K562 (cell line): ENCODE results near the gene GSK3B. TPM values are rescaled to one million over a fixed set of nuclear protein-coding genes. Genes with fewer than 3 reads are reported as not detected.

Experiments
- ATAC-seq: fragments of 200-7000 bp; cut with Tn5 transposase; 3 replicates; pipeline ENCODE4 v1.9.1; 2020; ENCODE audit warnings: moderate library complexity
- BruUV-seq: library from RNA; stranded (reverse); fragments of 400-500 nt; replicated peaks from 2 replicates; lab custom pipeline; 2021; lab: Mats Ljungman, UMichigan
- CTCF ChIA-PET: fragments of 300-600 bp; formaldehyde crosslinking; extraction: SDS; loops from one replicate; lab custom pipeline; 2021; ENCODE audit warnings: low intra/inter-chr PET ratio; lab: Yijun Ruan, JAX
- POLR2A ChIA-PET: fragments of 300-600, 350-650 bp; sonication (Branson Sonifier 250); formaldehyde crosslinking; extraction: SDS; loops from one replicate; lab custom pipeline; 2021; ENCODE audit warnings: antibody characterized with exemption, inconsistent platforms; lab: Yijun Ruan, JAX
- DNase-seq, 4 experiments: peaks; one replicate each; pipeline versions ENCODE4 v3.0.0 to v3.0.0-alpha.2; 2011 to 2018; ENCODE audit warnings: low spot score in 3 of 4, mixed read lengths in 3 of 4; ENCODE audit errors: extremely low read depth in 1 of 4
- FAIRE-seq: peaks from 2 replicates; lab custom pipeline; 2011; peaks lifted over from hg19 to GRCh38; lab: Jason Lieb, UNC
- H2AFZ ChIP-seq: 2 replicates; pipeline ENCODE4 v1.6.0; 2011; ENCODE audit warnings: low read depth, low read length, control low read depth, inconsistent platforms
- H3K27ac ChIP-seq: fragments of 200-600 bp; 3 replicates; pipeline ENCODE4 v1.8.0; 2011; ENCODE audit warnings: low read depth, mild to moderate bottlenecking, control low read depth, inconsistent platforms, low read length, moderate library complexity, mixed read lengths; ENCODE audit errors: extremely low read depth
- H3K27me3 ChIP-seq, 2 experiments: fragments of 300-600 bp in 1 of 2; 2 replicates in 1 of 2; 3 replicates in 1 of 2; pipeline versions ENCODE4 v1.6.0 to v1.8.0; 2011; ENCODE audit warnings: inconsistent platforms in 2 of 2, low read length in 2 of 2, mild to moderate bottlenecking in 1 of 2, mixed read lengths in 1 of 2, moderate library complexity in 1 of 2; ENCODE audit not compliant: control insufficient read depth in 2 of 2, insufficient read depth in 2 of 2
- H3K36me3 ChIP-seq: fragments of 300-600 bp; 3 replicates; pipeline ENCODE4 v1.8.0; 2011; ENCODE audit warnings: mild to moderate bottlenecking, low read length, inconsistent platforms; ENCODE audit not compliant: control insufficient read depth, insufficient read depth
- H3K4me1 ChIP-seq, 2 experiments: fragments of 200-600 bp in 1 of 2; replicated peaks in 1 of 2; 2 replicates in 1 of 2; 3 replicates in 1 of 2; pipeline versions ENCODE4 v1.5.1 to v1.8.0; 2011; ENCODE audit warnings: inconsistent platforms in 2 of 2, low read length in 2 of 2, mild to moderate bottlenecking in 1 of 2, mixed read lengths in 1 of 2, moderate library complexity in 1 of 2; ENCODE audit not compliant: control insufficient read depth in 2 of 2, insufficient read depth in 2 of 2
- H3K4me2 ChIP-seq: 2 replicates; pipeline ENCODE4 v1.6.1; 2011; ENCODE audit warnings: low read length, control low read depth, inconsistent platforms, mixed read lengths; ENCODE audit not compliant: insufficient read depth
- H3K4me3 ChIP-seq: fragments of 200-600 bp; sonication (generic), shearing (Covaris generic); 2 replicates; pipeline ENCODE4 v1.5.1; 2016; ENCODE audit warnings: control low read depth, inconsistent platforms
- H3K79me2 ChIP-seq: fragments of 200-600 bp; 3 replicates; pipeline ENCODE4 v1.8.0; 2011; ENCODE audit warnings: low read length, inconsistent platforms; ENCODE audit not compliant: control insufficient read depth, insufficient read depth
- H3K9ac ChIP-seq, 2 experiments: 2 replicates each; pipeline versions ENCODE4 v1.6.0 to v1.6.1; 2011; ENCODE audit warnings: low read depth in 2 of 2, low read length in 2 of 2, control low read depth in 1 of 2, inconsistent platforms in 1 of 2, mild to moderate bottlenecking in 1 of 2, mixed read lengths in 1 of 2; ENCODE audit not compliant: insufficient read depth in 1 of 2
- H3K9me1 ChIP-seq: one replicate; pipeline ENCODE4 v1.6.0; 2011; ENCODE audit warnings: inconsistent platforms, mild to moderate bottlenecking, low read length, moderate library complexity; ENCODE audit not compliant: control insufficient read depth, insufficient read depth
- H3K9me3 ChIP-seq: replicated peaks from 2 replicates; pipeline ENCODE4 v1.5.1; 2011; ENCODE audit warnings: low read depth, low read length, inconsistent platforms; ENCODE audit not compliant: control insufficient read depth, insufficient read depth
- H4K20me1 ChIP-seq: replicated peaks from 2 replicates; pipeline ENCODE4 v1.6.1; 2011; ENCODE audit warnings: low read length, inconsistent platforms, mixed read lengths; ENCODE audit not compliant: control insufficient read depth, insufficient read depth
- FOXP1 ChIP-seq: sonication (generic); formaldehyde crosslinking; IDR thresholded peaks from 2 replicates; pipeline ENCODE4 v1.8.0; 2022; ENCODE audit warnings: mild to moderate bottlenecking, missing genetic modification reagents
- HINFP ChIP-seq: fragments of 450-650 bp; conservative IDR thresholded peaks from 2 replicates; pipeline ENCODE4 v1.6.1; 2016; ENCODE audit warnings: missing genetic modification characterization, low read depth, mild to moderate bottlenecking, control low read depth, missing compliant biosample characterization
- MLLT1 ChIP-seq, 2 experiments: fragments of 450-650 bp; IDR thresholded peaks; 2 replicates each; pipeline ENCODE4 v1.6.1; 2016
- PRPF4 ChIP-seq: fragments of 200-400 bp; formaldehyde crosslinking; IDR thresholded peaks from one replicate; pipeline ENCODE4 v1.6.1; 2017; ENCODE audit warnings: low read length, low read depth, mild to moderate bottlenecking; ENCODE audit not compliant: insufficient read depth, poor library complexity, severe bottlenecking
- RUNX1 ChIP-seq: sonication (generic); IDR thresholded peaks from 2 replicates; pipeline ENCODE4 v1.6.1; 2016; ENCODE audit warnings: antibody characterized with exemption, low read depth
- SMARCA4 ChIP-seq: fragments of 450-650 bp; IDR thresholded peaks from 2 replicates; pipeline ENCODE4 v1.6.1; 2016
- TCF15 ChIP-seq: fragments of 250-450 bp; sonication (Bioruptor Pico); IDR thresholded peaks from 2 replicates; pipeline ENCODE4 v1.8.0; 2022; ENCODE audit warnings: moderate library complexity, mild to moderate bottlenecking, inconsistent platforms
- TEAD2 ChIP-seq: fragments of 450-650 bp; IDR thresholded peaks from 2 replicates; pipeline ENCODE4 v1.6.1; 2016; ENCODE audit warnings: missing genetic modification characterization, control low read depth, missing compliant biosample characterization
- XRCC5 ChIP-seq: fragments of 200-400 bp; formaldehyde crosslinking; IDR thresholded peaks from 2 replicates; pipeline ENCODE4 v1.6.1; 2017; ENCODE audit warnings: low read depth, mild to moderate bottlenecking, low read length
- ZBTB43 ChIP-seq: sonication (generic); formaldehyde crosslinking; IDR thresholded peaks from 2 replicates; pipeline ENCODE4 v1.8.0; 2023; ENCODE audit warnings: mild to moderate bottlenecking, missing genetic modification reagents
- ZBTB9 ChIP-seq: fragments of 450-650 bp; formaldehyde crosslinking; IDR thresholded peaks from 2 replicates; pipeline ENCODE4 v1.4.0; 2020; ENCODE audit warnings: mild to moderate bottlenecking, moderate library complexity
- ZC3H4 ChIP-seq: sonication (generic); formaldehyde crosslinking; IDR thresholded peaks from 2 replicates; pipeline ENCODE4 v1.9.0; 2021; ENCODE audit warnings: missing genetic modification reagents, borderline replicate concordance
- ZNF24 ChIP-seq: fragments of 450-650 bp; IDR thresholded peaks from 2 replicates; pipeline ENCODE4 v1.6.1; 2016
- ZNF584 ChIP-seq: fragments of 200-800 bp; sonication (Bioruptor generic); IDR thresholded peaks from 2 replicates; pipeline ENCODE4 v1.6.1; 2016; ENCODE audit warnings: low read depth, mild to moderate bottlenecking, missing genetic modification characterization, missing compliant biosample characterization
- WGBS: fragments of 100-300 bp; shearing (Covaris generic); methylation state at CpG from one replicate; pipeline ENCODE4 v1.1.6; 2016; ENCODE audit warnings: low coverage, mixed read lengths; ENCODE audit not compliant: insufficient coverage; ENCODE audit errors: missing lambda C conversion rate; 5-methylcytosine and 5-hydroxymethylcytosine counted together
- in situ Hi-C: fragments of 300-500 bp; cut with MboI; formaldehyde crosslinking; loops from 4 replicates; pipeline ENCODE4 v1.15.0; 2018; ENCODE audit warnings: inconsistent platforms, mixed read lengths
- intact Hi-C: fragments of 100-400 bp; cut with micrococcal nuclease; formaldehyde crosslinking; loops from 2 replicates; pipeline ENCODE4 v1.14.2; 2022
- polyA plus RNA-seq, 8 experiments: library from polyadenylated mRNA; depleted of rRNA in 4 of 8; stranded (reverse) in 5 of 8; unstranded in 3 of 8; fragments of >200 nt; fragmentation: Nextera tagmentation in 2 of 8; fragmentation: Illumina TruSeq in 1 of 8; extraction: Ambion mirVana in 2 of 8; extraction: Trizol in 1 of 8; gene quantifications; 2 replicates each; pipeline versions ENCODE4 v1.2.1 to v1.2.3, GENCODE V29; 2011 to 2014; ENCODE audit warnings: inconsistent platforms in 1 of 8, missing spikeins in 1 of 8
- total RNA-seq, 7 experiments: library from RNA; depleted of rRNA in 6 of 7; stranded (reverse); fragments of >200 nt in 6 of 7; fragmentation: Illumina TruSeq in 2 of 7; extraction: Trizol in 2 of 7; gene quantifications; 2 replicates each; pipeline versions ENCODE4 v1.2.1 to v1.2.3, GENCODE V29; 2011 to 2021; ENCODE audit warnings: low replicate concordance in 1 of 7
- TF ChIP-seq, protein P1 (sequence below): fragments of 250-450 bp; sonication (Bioruptor Pico); IDR thresholded peaks from 2 replicates; pipeline ENCODE4 v1.4.0; 2020; ENCODE audit warnings: borderline replicate concordance

Gene GSK3B
- total and polyA plus RNA-seq, 9 of the 15 experiments (the other 6 are each of a cell fraction or from before 2014, with no cell fraction given) = 4.7 to 25.0 (median 18.7) TPM

- Histone ChIP-seq H3K79me2 (no peaks in the 10 kb centered on the region), H3K9me3 (no peaks in the 10 kb centered on the region), H4K20me1 (no peaks in the 10 kb centered on the region), H3K4me2 (no peak overlapping the region), H3K27ac (no peak overlapping the region), H3K27me3 (no peaks in the 10 kb centered on the region), H3K9me1 (no peaks in the 10 kb centered on the region), H3K9ac (no peak overlapping the region), H2AFZ (no peak overlapping the region), H3K36me3 (no peaks in the 10 kb centered on the region)
- ATAC-seq = no peak
- no peak for DNase-seq
- no TSS peak for BruUV-seq
- in situ Hi-C loops = no loop called here
- CTCF ChIA-PET = no interaction called here
- POLR2A ChIA-PET = no interaction called here
- TF ChIP-seq RUNX1 (no peak), TEAD2 (no peak), PRPF4 (no peak), ZBTB43 (no peak), HINFP (tag) (no peak), SMARCA4 (no peak), ZNF584 (CRISPR knock-in tag) (no peak), ZBTB9 (CRISPR knock-in tag) (no peak), ZNF24 (no peak), TCF15 (CRISPR knock-in tag) (no peak), XRCC5 (no peak), MLLT1 (IDR thresholded peaks at IDR 0.05) (no peak), ZC3H4 (no peak), FOXP1 (CRISPR knock-in tag) (no peak)
- TF ChIP-seq, protein P1, sequence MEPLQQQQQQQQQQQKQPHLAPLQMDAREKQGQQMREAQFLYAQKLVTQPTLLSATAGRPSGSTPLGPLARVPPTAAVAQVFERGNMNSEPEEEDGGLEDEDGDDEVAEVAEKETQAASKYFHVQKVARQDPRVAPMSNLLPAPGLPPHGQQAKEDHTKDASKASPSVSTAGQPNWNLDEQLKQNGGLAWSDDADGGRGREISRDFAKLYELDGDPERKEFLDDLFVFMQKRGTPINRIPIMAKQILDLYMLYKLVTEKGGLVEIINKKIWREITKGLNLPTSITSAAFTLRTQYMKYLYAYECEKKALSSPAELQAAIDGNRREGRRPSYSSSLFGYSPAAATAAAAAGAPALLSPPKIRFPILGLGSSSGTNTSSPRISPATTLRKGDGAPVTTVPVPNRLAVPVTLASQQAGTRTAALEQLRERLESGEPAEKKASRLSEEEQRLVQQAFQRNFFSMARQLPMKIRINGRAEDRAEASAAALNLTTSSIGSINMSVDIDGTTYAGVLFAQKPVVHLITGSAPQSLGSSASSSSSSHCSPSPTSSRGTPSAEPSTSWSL (CRISPR knock-in tag) = no peak
- TF ChIP-seq, all 486 proteins: peak for 0
- Histone ChIP-seq H3K4me3 (no peak overlapping the region), H3K4me1 (no peaks in the 10 kb centered on the region)
- intact Hi-C loops = no loop called here
- 7% methylated on average over 2 of the region's 2 CpGs for WGBS
- FAIRE-seq = no peak
Measured at GRCh38 chr3:120143676-120144075, 49.4 kb upstream of the GSK3B start.
